Measurements from ENCODE around the gene PPP1CB.

DNA sequence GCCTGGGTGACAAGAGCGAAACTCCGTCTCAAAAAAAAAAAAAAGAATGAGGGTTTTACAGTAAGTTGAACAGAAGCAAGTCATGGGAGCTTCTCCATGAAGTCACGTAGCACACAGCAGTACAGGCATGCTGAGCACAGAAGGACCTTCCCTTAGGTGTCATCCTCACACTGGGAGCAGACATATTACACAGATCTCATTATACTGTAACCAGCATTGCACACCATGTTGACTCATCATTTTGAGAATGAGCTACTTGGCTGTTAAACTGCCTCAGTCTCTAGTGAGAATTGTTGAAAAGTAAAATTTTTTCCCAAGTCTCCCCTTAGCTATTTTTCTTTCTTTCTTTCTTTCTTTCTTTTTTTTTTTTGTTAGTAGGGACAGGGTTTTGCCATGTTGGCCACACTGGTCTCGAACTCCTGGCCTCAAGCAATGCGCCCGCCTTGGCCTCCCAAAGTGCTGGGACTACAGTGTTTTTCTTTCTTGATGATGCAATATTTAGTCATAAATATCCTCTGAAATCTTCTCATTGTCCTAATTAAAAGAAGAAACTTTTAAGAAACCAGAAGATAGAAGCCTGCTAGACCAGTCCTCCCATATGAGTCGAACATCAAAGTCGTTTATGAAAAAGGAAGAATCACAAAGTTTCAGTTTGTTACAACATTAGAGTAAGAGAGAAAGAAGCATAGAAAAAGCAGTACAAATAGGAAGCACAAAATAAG lies 37.9 kb upstream of the PPP1CB start:
- TF ChIP-seq, protein P1, sequence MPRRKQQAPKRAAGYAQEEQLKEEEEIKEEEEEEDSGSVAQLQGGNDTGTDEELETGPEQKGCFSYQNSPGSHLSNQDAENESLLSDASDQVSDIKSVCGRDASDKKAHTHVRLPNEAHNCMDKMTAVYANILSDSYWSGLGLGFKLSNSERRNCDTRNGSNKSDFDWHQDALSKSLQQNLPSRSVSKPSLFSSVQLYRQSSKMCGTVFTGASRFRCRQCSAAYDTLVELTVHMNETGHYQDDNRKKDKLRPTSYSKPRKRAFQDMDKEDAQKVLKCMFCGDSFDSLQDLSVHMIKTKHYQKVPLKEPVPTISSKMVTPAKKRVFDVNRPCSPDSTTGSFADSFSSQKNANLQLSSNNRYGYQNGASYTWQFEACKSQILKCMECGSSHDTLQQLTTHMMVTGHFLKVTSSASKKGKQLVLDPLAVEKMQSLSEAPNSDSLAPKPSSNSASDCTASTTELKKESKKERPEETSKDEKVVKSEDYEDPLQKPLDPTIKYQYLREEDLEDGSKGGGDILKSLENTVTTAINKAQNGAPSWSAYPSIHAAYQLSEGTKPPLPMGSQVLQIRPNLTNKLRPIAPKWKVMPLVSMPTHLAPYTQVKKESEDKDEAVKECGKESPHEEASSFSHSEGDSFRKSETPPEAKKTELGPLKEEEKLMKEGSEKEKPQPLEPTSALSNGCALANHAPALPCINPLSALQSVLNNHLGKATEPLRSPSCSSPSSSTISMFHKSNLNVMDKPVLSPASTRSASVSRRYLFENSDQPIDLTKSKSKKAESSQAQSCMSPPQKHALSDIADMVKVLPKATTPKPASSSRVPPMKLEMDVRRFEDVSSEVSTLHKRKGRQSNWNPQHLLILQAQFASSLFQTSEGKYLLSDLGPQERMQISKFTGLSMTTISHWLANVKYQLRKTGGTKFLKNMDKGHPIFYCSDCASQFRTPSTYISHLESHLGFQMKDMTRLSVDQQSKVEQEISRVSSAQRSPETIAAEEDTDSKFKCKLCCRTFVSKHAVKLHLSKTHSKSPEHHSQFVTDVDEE (CRISPR knock-in tag; IDR thresholded peaks at IDR 0.05) = no peak
- TF ChIP-seq, protein P2, sequence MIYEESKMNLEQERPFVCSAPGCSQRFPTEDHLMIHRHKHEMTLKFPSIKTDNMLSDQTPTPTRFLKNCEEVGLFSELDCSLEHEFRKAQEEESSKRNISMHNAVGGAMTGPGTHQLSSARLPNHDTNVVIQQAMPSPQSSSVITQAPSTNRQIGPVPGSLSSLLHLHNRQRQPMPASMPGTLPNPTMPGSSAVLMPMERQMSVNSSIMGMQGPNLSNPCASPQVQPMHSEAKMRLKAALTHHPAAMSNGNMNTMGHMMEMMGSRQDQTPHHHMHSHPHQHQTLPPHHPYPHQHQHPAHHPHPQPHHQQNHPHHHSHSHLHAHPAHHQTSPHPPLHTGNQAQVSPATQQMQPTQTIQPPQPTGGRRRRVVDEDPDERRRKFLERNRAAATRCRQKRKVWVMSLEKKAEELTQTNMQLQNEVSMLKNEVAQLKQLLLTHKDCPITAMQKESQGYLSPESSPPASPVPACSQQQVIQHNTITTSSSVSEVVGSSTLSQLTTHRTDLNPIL (CRISPR knock-in tag; IDR thresholded peaks at IDR 0.05; ENCODE audit: low read depth) = no peak
- TF ChIP-seq TCF4 (CRISPR knock-in tag; IDR thresholded peaks at IDR 0.05; ENCODE audit: borderline replicate concordance) (no peak), PATZ1 (CRISPR knock-in tag; IDR thresholded peaks at IDR 0.05; ENCODE audit: borderline replicate concordance) (no peak), SNAI2 (CRISPR knock-in tag; IDR thresholded peaks at IDR 0.05) (no peak), PPARA (CRISPR knock-in tag; IDR thresholded peaks at IDR 0.05; ENCODE audit: borderline replicate concordance) (no peak), ZFP3 (CRISPR knock-in tag; IDR thresholded peaks at IDR 0.05) (no peak), RARB (CRISPR knock-in tag; IDR thresholded peaks at IDR 0.05) (no peak), ZNF565 (CRISPR knock-in tag; conservative IDR thresholded peaks at IDR 0.05; ENCODE audit: low read depth) (no peak), OSR1 (CRISPR knock-in tag; IDR thresholded peaks at IDR 0.05) (no peak)

Data from SK-N-SH treated with all-trans-retinoic acid at 6 μM for 48 hours (cell line).